ENCODE data around the gene RESP18. TPM values are rescaled to one million over a fixed set of nuclear protein-coding genes. Genes with fewer than 3 reads are reported as not detected.

Gene RESP18
- total and polyA plus RNA-seq, 8 donors, result not detected

DNA sequence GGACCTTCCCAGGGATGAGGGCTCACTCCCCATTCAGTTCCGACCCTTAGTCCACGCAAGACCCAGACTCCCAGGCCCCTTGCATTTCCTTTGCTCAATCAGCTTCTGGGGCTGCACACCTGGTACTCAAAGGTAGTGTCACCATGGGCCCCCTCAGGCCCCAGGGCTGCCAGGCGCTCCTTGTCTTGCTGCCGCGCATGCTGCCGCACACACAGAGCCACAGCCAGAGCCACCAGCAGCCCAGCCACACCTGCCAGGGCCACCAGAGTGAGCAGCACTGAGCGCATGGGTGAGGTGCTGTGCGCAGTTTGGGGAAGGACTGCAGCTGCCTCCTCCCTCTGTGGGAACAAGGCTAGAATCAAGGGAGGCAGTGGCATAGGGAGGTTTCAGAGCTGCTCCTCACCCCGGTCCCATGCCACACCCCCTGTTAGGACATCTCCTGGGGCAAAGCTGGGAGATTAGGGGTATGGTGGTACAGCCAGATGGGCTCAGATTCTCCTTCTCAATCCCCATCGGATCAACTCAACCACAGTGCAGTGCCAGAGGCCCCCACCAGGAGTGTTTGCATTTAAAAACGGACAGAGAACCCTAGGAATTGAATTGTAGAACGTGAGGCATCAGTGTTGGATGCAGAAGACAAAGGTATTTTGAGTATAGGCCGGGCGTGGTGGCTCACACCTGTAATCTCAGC is 34.6 kb downstream of the RESP18 start:
- no peak for TF ChIP-seq POLR2A (IDR thresholded peaks at IDR 0.05)
- TF ChIP-seq, protein P1, sequence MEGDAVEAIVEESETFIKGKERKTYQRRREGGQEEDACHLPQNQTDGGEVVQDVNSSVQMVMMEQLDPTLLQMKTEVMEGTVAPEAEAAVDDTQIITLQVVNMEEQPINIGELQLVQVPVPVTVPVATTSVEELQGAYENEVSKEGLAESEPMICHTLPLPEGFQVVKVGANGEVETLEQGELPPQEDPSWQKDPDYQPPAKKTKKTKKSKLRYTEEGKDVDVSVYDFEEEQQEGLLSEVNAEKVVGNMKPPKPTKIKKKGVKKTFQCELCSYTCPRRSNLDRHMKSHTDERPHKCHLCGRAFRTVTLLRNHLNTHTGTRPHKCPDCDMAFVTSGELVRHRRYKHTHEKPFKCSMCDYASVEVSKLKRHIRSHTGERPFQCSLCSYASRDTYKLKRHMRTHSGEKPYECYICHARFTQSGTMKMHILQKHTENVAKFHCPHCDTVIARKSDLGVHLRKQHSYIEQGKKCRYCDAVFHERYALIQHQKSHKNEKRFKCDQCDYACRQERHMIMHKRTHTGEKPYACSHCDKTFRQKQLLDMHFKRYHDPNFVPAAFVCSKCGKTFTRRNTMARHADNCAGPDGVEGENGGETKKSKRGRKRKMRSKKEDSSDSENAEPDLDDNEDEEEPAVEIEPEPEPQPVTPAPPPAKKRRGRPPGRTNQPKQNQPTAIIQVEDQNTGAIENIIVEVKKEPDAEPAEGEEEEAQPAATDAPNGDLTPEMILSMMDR (IDR thresholded peaks at IDR 0.05), result no peak
- TF ChIP-seq EP300 (IDR thresholded peaks at IDR 0.05), result no peak
- no peak for TF ChIP-seq POLR2AphosphoS5 (IDR thresholded peaks at IDR 0.05)
- no peaks in the 10 kb centered on the region for H3K36me3 ChIP-seq
- no peak overlapping the region for H3K4me3 ChIP-seq
- H3K27ac ChIP-seq, result no peak overlapping the region
- no peak for DNase-seq
- intact Hi-C loops (cut with DNase I; ENCODE audit: low total_unique reads), result no loop called here
- peaks cover 4 to 24% (median 19%) of the 10 kb centered on the region in 4 donors for H3K4me1 ChIP-seq
- 77 to 86% (median 82%) methylated on average over 11 to 14 of the region's 14 CpGs for WGBS, 5 donors
- no peaks in the 10 kb centered on the region for H3K9me3 ChIP-seq
- peaks cover 0 to 37% (median 18%) of the 10 kb centered on the region in 3 donors for H3K27me3 ChIP-seq

DNA sequence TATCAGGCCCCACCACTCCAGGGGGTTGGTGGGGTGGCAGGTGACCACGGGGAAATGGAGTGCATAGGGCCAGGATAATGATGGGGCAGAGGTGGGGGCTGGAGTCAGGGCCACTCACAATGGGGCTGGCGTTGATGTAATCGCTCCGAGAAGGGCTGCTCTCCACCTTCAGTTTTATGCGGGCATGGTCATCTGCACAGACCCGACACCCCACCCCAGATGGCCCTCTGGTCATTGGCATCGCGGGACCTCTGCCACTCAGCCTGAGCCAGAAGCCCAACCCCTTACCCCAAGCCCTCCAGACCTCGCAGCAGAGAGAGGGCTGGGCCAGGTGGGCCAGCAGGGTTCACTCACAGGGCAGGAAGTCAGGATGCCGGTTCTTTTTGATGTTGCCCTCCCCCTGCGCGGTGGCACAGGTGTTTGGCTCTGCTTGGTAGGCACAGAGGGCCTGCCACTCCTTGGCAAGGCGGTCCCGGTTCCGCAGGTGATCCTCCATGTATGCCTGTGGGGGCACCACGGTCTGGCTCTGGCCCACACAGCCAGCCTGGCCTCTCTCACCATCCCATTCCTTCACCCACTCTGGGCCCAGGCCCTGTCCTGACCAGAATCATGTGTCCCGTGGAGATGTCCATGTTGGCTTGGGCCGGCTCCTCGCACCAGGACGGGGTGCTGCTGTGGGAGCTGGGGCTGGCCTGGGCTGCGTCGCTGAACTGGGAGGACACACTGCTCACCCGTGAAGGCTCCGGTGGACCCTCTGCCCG is 35.7 kb downstream of the RESP18 start:
- no peaks in the 10 kb centered on the region for H3K36me3 ChIP-seq
- TF ChIP-seq, protein P1 (IDR thresholded peaks at IDR 0.05), result no peak
- no peak for TF ChIP-seq POLR2AphosphoS5 (IDR thresholded peaks at IDR 0.05)
- TF ChIP-seq EP300 (IDR thresholded peaks at IDR 0.05), result no peak
- no peak for TF ChIP-seq POLR2A (IDR thresholded peaks at IDR 0.05)
- intact Hi-C loops (cut with DNase I; ENCODE audit: low total_unique reads), result no loop called here
- peak in 1 of 2 donors; percentile 5 for DNase-seq
- peaks cover 4 to 24% (median 19%) of the 10 kb centered on the region in 4 donors for H3K4me1 ChIP-seq
- WGBS, 5 donors, result 83 to 95% (median 86%) methylated on average over 12 to 25 of the region's 25 CpGs
- no peak overlapping the region for H3K27ac ChIP-seq
- H3K9me3 ChIP-seq, result no peaks in the 10 kb centered on the region
- H3K4me3 ChIP-seq, result no peak overlapping the region
- peaks cover 0 to 26% (median 8%) of the 10 kb centered on the region in 3 donors for H3K27me3 ChIP-seq

DNA sequence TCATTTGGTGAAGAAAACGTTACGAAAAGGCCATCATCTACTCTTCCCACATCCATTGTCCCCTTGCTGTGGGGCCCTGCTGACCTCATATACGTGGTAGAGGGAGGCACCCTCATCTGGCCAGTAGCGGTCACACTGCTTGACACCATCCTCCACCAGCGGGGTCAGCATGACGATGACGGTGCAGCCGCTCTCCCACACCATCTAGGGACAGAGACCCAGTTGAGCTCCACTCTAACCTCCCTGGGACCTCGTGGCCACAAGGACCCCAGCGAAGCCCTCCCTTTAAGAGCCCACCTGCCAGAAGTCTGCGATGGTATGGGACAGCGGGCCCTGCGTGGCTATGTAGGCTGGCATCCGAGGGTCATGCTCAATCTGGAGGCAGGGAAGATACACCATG is 36.4 kb downstream of the RESP18 start:
- DNase-seq, result no peak
- WGBS, 5 donors, result 78 to 90% (median 87%) methylated on average over 10 to 14 of the region's 14 CpGs
- no peak overlapping the region for H3K4me3 ChIP-seq
- no peaks in the 10 kb centered on the region for H3K9me3 ChIP-seq
- H3K27ac ChIP-seq, result no peak overlapping the region
- H3K36me3 ChIP-seq, result no peaks in the 10 kb centered on the region
- H3K4me1 ChIP-seq, result peaks cover 4 to 24% (median 19%) of the 10 kb centered on the region in 4 donors
- intact Hi-C loops (cut with DNase I; ENCODE audit: low total_unique reads), result no loop called here
- no peak for TF ChIP-seq POLR2A (IDR thresholded peaks at IDR 0.05)
- no peak for TF ChIP-seq POLR2AphosphoS5 (IDR thresholded peaks at IDR 0.05)
- no peak for TF ChIP-seq EP300 (IDR thresholded peaks at IDR 0.05)
- TF ChIP-seq, protein P1 (IDR thresholded peaks at IDR 0.05), result no peak
- peaks cover 0 to 19% (median 8%) of the 10 kb centered on the region in 3 donors for H3K27me3 ChIP-seq
